CD4-positive, alpha-beta T cell treated with Interleukin-10 for 1 hour (primary cell): Measurements from ENCODE around the gene MEP1A.
"Not testable (repeated sequence)": the region's sequence is repeated elsewhere in the genome, so short reads cannot be mapped to it uniquely, and the experiment has no call there.

Experiments used
- DNase-seq: peaks from one replicate; pipeline ENCODE4 v3.0.0-alpha.2; 2020

The MEP1A gene

DNA sequence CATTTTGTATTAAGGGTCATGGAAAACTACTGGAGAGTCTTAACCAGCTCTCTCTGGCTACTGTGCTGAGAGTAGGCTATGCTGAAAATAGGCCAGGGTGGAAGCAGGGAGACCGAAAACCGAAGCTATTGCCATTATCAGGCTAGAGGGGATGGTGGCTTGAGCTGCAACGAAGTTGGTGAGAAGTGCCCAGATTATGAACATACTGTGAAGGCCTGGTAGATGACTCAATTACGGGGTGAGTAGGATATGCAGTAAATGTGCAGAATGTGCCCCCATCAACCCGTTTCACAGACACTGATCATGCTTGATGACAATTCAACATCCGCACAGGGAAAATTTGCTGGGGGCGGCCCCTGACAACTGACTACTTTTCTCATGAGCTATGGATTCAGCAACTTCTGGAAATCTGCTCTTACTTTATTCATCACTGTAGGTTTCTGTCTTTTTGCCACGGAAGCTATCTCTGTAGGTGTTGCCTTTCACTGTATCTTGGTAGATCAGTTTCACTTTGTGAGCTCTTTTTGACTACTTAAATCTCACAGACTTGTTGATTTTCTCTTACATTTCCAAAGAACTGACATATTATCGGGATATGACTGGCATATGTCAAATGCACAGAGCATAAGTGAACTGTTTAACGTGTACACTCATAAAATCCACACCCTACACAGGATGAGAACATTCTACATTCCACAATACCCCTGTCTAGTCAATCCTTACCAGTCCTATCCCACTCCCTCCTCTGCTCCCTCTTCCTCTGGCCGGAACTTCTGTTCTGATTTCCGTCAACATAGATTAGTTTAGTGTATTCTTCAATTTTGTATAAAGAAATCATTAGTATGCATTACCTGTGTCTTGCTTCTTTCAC lies 15.5 kb upstream of the MEP1A start:
- DNase-seq, result no peak

DNA sequence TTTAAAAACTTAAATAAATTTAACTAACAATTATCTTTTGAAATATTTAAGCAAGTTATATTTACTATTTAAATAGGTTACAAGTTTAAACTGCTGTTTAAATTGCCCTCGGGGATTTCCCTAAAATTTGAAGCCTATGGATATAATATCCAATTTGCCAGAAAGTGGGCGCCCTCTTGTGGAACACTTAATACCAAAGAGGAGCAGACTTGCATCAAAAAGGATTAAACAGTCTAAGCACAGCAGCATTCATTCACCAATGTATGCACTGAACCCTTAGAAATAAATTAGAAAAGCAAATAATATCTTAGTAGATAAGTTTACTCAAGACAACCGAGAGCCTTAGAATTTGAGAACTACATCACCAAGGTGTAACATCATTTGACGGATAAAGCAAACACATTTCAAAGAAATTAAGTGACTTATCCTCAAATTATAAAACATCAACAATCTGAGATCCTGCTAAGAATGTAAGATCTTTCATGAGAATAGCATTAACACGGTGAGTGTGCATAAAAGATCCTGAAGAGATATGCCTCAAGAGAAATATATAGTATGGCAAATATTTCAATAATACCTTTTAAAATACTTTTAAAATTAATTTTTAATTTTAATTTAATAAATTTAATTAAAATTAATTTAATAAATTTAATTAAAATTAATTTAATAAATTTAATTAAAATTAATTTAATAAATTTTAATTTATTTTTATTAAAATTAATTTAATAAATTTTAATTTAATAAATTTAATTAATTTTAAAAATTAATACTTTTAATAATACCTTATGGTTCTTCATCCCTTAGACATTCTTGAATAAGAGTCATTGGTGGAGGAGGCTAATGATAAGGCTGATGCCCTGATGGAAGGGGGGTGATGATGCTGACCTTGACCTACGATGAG lies 11.5 kb upstream of the MEP1A start:
- peak; percentile 18 for DNase-seq

DNA sequence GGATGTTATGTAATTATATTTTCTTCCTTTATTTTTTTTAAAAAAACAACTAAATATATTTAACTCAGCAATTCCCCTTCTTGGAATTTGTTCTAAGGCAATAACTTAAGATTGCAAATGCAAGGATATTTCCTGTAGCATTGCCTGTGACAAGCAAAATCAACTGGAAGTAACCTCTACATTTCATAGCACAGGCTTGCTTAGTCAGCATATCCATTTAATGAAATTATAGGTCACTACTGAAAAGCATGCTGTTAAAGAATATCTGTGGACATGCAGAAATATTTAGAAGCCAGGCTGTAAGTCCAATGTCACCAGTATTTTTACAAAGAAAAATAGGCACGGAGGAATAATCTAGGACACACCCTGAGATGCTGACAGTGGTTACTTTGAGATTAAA lies 8.7 kb upstream of the MEP1A start:
- DNase-seq, result no peak

DNA sequence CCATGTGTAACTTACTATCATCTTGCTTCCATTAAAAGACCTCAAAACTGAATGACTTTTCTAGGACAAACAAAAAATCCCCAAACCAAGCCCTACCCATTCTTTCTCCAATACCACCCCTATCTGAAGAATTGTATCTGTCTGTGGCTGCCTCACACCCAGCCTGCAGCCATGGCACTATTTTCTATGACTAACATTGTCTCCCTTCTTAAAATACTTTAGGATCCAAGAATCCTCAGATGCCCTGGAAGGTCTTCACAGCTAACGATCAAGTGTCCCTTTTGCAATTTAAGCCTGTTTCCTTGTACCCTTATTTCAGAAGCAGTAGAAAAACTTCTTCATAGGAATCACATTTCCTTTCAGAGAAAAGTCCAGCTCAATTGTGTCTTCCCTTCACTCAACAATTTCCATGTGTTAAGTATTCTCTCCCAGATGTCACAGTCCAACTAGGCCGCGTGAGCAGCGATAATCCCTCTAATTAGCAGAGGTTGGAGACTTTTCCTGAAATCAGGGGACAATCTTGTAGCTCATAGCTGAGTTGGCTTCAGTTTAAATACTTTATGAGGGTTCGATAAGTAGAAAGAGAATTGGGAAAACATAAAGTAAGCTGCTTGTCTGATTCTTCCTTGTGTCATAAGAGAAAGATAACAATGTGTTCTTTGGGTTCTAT lies 5.2 kb upstream of the MEP1A start:
- no peak for DNase-seq

DNA sequence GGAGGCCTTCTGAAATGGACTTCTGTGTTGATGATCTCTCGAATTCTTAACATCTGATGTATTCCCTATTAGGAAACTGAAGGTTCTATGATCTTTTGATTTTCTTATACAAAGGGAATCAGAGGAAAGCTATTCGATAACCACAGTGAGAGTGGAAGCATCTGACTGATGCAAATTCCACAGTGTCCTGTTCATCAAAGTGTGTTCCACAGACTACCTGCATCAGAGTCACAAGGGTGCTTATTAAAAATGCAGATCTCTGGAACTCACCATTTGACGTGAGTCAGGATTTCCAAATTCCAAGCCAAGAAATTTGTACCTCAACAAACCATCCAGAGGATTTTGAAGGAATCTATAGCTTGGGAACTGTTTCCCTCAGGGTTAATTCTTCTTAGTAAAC lies 4.4 kb upstream of the MEP1A start:
- DNase-seq, result no peak

DNA sequence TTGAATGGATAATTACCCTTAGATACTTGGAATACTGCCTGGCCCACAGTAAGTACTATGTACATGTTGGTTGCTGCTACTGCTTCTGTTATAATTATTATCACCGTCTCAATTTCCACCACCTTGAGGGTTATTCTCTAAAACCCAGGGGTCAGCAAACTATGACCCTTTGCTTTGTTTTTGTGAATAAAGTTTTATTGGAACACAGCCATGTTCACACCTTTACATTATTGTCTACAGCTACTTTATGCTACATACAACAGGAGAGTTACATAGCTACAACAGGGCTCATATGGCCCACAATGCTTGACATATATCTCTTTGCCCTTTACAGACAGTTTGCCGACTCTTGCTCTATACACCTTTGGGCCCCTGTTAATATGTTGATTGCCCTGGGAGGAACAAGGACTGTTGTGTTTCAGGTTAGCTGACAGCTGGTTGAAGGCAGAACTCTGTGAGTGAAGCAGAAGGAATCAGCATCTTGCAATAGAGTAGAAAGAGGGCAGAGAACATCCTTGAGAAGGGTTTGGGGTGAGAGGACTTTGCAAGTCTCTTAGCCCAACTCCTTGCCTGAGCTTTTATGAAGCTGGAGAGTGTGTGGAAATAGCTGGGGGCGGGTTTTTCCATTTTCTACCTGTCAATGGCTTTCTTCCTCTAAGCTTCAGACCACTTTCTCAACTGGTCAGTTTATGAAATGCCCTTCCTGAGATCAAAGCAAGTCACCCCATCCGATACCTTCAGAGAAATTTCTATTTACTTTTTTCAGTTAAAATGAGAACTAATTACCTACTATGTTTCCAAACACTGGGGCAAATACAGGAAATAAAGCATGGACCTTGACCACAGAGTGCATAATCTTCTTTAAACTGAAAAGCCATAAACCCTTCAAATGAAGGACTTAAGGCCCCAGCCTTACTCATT lies 3.5 kb upstream of the MEP1A start:
- DNase-seq, result no peak

DNA sequence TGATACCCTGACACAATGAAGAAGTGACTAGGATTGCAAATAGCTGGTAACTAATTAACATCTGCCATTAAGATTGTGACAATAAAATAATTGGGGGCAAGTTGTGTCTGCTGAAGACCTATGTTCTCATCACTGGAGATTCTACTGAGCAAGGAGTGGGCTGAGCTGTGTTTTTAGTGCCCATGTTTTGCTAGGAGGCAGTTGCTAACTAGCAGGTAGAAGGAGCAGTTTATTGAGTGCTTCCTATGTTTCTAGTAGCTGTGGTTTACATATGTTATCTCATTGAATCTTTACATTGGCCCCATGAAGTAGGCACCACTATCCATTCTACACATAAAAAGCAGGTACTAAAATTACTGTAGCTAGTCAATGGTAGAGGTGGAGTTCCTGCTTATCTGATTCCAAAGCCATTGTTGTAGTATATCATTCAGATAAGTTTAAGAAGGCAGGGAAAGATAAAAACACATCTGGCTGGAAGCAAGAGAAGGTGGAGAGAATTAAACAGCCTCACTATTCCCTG lies 2.8 kb upstream of the MEP1A start:
- no peak for DNase-seq

DNA sequence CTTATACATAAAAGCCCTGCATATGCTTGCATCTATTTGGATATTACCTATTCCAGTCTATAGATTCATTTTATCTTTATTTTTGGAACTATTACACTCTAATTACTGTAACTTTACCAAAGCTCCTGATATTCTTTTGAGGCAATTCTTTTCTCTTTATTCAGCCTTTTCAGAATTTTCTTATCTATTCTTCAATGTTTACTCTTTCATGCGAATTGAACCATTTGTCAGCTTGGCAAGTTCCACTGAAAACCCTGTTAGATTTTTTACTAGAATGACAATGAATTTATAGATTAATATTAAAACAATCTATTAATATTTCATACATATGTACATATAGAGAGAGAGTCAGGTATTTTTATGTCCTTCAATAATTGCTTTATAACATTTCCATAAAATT lies 554 bp upstream of the MEP1A start:
- no peak for DNase-seq

DNA sequence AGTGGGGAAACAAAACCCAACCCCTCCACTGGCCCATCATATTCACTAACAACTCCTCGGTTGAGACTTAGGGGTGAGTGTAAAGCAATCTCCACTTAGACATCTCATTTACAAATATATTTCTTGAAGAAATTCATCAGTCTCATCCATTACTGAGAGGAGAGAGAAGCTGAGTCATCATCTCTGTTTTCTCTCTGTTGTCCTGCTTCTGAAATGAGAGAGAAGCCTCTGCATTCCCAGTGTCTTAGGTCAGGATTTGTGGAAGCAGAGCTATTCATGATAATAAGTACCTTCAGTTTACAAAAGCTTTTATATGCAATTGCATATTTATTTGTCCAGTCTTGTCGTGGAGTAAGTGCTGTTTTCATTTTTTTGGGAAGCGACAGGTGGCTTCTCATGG lies 879 bp downstream of the MEP1A start:
- DNase-seq, result no peak

DNA sequence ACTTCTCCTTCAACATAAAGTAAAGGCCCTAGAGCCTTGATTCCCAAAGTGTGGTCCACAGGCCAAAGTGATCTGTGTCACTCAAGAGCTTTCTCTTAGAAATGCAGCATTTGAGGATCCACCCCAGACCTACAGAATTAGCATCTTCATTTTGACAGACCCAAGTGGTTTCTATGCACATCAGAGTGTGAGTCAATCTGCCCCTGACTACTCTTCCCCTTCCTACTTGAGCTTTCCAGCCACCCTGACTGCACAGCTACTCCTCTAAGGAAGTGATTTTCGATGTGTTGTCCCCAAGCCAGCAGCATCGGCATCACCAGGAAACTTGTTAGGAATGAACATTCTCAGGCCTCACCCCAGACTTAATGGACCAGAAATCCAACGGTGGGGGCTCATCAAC lies 2.6 kb downstream of the MEP1A start:
- DNase-seq, result no peak

DNA sequence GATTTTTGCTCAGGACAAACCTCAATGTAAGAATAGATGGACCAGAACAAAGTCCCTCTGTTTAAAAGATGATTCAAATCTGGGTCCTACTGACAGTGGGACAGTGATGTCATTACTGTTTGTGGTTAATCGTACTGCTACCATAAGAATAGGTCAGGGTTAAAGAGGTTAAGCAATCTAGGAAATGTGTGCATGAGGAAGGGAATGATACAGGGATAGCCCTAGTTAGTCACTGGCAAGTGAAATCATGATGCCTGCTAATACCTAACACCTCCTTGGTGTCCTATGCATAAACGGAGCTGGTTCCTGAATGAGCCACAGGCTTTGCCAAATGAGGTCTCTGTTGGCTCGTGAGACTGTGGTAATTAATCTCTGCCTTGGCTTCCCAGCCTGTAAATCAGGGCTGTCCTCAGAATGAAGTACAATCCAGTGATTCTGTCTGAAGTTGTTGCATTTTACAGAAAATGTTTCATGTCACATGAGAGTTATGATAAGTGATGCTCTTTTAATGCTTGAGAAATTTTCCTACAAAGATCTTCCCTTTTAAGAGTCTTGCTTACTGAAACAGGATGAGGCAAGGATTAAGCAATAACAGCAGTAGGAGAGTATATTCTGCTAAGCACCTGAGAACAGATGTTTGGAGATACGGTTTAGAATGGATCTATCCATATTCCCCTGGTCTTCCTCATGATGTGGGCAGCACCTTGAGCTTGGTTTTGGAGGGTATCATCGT lies 3.8 kb downstream of the MEP1A start:
- DNase-seq, result no peak

DNA sequence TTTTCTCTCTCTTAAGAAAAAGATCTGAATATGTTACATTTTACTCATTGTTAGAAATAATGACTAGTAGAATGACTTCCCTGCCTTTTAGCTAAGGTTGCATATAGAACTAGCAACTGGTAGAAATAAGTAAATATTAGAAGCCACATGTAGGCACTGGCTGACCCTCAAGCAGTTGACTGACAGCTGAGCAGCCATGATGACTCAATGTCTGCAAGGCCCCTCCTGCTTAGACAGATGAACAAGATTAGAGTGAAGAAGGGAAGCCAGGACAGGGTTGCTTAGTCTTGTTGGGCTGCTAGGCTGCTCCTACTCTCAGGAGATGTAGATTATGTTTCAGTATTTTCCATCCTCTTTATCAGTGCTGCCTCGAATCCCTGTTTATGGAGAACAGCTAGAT lies 6.5 kb downstream of the MEP1A start:
- DNase-seq, result no peak

DNA sequence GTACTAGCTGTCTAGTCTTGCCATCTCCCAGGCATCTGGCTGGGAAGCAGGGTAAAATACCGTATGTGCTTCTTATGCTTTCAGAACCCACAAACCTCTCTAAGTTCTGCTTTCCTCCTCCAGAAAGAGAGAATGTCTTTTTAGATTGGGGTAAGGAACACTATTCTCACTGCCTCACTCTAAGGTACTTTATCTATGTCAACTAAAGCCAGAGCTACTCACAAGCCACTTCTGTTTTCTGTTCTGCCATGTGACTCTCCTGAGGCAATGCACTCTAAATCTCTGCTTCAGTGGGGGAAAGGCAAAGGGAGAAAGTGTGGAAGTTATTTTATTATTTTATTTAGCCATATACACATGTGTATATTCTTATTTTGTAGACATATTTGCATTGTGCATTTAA lies 15.6 kb downstream of the MEP1A start:
- DNase-seq, result no peak

DNA sequence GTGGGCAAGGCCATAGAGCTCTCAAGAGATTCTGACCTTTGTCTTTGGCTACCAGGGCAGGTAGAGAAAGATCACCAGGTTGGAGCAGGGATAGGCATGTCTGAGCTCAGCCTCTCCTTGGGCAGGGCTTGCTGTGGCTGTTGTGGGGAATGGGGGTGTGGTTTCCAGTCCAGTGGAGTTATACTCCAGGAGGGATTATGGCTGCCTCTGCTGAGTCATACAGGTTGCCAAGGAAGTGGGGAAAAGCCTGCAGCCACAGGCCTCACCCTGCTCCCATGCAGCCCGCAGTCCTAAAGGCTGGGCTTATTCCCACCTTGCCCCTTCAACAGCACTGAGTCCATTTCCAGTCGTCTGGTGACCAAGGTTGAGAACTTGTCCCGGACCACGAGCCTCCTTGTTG lies 21.9 kb downstream of the MEP1A start:
- DNase-seq, result no peak

DNA sequence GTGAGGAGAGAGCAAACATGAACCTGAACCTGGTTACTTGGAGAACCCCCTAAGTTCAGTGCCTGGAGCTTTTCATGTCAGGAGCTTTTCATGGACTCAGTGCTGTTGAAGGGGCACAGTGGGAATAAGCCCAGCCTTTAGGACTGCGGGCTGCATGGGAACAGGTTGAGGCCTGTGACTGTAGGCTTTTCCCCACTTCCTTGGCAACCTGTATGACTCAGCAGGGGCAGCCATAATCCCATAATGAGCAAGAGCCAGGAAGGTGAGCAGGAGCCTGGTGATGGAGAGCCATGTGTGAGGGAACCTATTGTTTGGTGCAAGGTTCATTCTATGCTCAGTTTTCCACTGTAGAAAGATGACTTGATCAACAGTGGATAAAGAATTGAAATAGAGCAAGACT lies 23.4 kb downstream of the MEP1A start:
- no peak for DNase-seq

DNA sequence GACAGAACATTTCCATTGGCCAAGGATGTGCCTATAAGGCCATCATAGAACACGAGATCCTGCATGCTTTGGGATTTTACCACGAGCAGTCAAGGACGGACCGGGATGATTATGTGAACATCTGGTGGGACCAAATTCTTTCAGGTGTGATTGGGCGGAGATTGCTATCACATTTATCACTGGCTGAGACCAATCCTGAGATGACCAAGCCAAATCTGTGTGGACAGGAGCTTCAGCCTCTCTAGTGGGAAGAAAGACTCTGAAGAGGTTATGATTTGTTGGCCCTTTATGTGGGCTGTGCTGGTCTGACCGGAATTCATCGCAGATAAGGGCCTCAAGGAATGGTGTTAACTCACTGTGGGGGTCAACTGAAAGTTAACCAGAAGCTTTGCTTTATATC lies 26.4 kb downstream of the MEP1A start:
- DNase-seq, result no peak

DNA sequence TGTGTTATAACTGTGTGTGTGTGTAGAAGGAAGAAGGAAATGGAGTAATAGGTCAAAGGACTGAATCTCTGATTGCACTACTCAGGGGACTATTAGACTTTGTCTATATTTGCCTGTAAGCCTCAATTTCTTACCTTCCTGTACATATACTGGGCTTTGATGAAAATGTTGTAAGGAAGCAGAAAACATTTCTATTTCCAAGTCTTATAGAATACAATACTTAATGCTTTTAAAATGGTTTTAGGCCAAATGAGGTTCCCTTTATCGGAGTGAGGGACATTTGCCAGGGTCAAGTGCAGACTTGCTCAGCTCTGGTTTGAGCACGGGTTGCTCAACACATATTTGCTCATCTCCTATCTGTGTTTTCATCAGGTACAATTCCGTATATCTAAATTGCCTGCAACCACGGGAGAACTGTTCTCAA lies 28.3 kb downstream of the MEP1A start:
- DNase-seq, result no peak

DNA sequence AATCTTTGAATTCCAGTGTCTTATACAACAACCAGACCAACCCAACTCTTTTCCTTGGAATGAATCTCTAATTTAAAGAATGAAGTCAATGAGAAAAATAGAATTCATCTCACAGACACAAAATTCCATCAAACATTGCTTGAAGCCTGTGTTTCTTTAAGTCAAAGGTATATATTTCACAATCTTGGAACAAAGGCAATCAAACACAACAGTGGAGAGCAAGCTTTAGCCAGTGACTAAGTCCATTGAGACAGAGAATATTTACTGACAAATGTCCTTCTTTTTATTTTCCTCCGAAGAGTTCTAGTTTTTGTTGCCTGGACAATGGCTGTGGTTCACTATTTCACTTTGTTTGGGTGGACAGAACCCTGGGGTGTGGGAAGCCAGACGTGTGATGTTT lies 35.8 kb downstream of the MEP1A start:
- no peak for DNase-seq

DNA sequence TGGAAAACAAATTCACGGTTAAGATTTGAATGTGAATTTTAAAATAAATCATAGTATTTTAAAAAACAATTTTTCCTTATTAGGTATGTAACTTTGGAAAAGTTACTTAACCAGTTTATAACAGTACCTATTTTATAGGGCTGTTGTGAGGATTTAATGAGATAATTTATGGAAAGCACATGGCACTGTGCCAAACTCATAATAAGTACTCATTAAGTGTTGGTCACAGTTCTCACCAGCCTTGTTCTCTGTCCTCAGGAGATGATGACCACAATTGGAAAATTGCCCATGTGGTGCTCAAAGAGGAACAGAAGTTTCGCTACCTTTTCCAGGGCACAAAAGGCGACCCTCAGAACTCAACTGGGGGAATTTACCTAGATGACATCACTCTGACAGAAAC lies 39.6 kb downstream of the MEP1A start:
- DNase-seq, result no peak

DNA sequence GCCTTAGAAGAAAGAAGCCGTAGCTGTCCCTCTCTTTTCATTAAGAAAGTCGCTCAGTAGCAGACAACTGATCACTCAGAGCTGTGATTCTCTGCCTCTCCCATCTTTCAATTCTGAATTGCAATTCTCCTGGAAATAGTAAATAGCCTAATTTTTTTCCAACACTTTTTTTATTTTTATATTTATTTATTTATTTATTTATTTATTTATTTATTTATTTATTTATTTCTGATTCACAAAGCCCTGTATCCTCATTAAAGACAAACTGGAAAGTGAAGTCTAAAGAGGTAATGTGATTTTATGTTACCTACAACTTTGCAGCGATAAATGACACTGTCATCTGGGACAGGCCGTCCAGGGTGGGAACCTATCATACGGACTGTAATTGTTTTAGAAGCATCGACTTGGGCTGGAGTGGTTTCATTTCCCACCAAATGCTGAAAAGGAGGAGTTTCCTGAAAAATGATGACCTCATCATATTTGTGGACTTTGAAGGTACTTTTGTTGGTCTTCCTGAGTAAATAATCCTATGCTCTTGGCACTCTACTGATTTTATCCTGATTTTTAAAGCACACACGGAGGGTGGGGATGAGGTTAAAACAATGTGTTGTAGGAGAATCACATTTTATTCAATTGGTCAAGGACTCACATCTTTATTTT lies 41.2 kb downstream of the MEP1A start:
- not testable (repeated sequence) for DNase-seq

DNA sequence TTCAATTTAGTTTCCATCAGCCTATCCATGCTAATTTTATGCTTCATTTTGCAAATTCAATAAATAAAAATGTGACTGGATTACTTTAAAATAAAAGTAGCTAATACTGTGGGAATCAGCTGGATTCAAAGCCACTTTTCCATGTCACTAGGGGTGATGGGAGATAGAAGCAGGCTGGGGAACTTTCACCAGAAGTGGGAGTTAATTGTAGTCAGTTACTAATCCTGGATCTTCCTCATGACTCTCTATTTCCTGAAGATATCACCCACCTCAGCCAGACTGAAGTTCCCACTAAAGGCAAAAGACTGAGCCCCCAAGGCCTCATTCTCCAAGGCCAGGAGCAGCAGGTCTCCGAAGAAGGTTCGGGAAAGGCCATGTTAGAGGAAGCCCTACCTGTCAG lies 41.8 kb downstream of the MEP1A start:
- not testable (repeated sequence) for DNase-seq
